B cell (primary cell): ENCODE results near the gene SGPL1. TPM values are rescaled to one million over a fixed set of nuclear protein-coding genes. Genes with fewer than 3 reads are reported as not detected.

ENCODE experiments used
- ATAC-seq: fragments of 200-7000 bp; cut with Tn5 transposase; one replicate; pipeline ENCODE4 v1.10.0; 2021; ENCODE audit warnings: low read depth, mild to moderate bottlenecking, moderate number of reproducible peaks, moderate library complexity
- CTCF ChIA-PET: fragments of 350-600 bp; sonication (Branson Sonifier 250); formaldehyde crosslinking; loops from one replicate; lab custom pipeline; 2021; ENCODE audit warnings: antibody characterized with exemption, inconsistent platforms; lab: Charles Lee
- POLR2A ChIA-PET: fragments of 350-600 bp; sonication (Branson Sonifier 250); formaldehyde crosslinking; loops from one replicate; lab custom pipeline; 2021; ENCODE audit warnings: antibody characterized with exemption; lab: Charles Lee
- DNase-seq: peaks from one replicate; pipeline ENCODE4 v3.0.0; 2013
- H2AFZ ChIP-seq: 2 replicates; pipeline ENCODE4 v1.6.1; 2012; ENCODE audit warnings: mild to moderate bottlenecking, low read depth, low read length; ENCODE audit not compliant: insufficient read depth, poor library complexity, severe bottlenecking
- H3K27ac ChIP-seq, 2 donors: 1 replicate in 1 of 2; 2 replicates in 1 of 2; pipeline ENCODE4 v1.5.1; 2012 to 2013; ENCODE audit warnings: low read length in 2 of 2, mild to moderate bottlenecking in 2 of 2, moderate library complexity in 1 of 2
- H3K27me3 ChIP-seq, 4 experiments: fragments of 200-600 bp in 1 of 4; sonication (generic) in 1 of 4; replicated peaks in 1 of 4; 1 replicate in 2 of 4; 2 replicates in 2 of 4; pipeline versions ENCODE4 v1.6.1 to v1.7.0; 2013 to 2016; ENCODE audit warnings: low read length in 3 of 4, mild to moderate bottlenecking in 2 of 4, mixed read lengths in 1 of 4, moderate library complexity in 1 of 4; ENCODE audit not compliant: insufficient read depth in 4 of 4, control insufficient read depth in 3 of 4; ENCODE audit errors: control extremely low read depth in 1 of 4
- H3K36me3 ChIP-seq, 2 experiments: replicated peaks in 1 of 2; 1 replicate in 1 of 2; 2 replicates in 1 of 2; pipeline versions ENCODE4 v1.6.1 to v1.7.1; 2013; ENCODE audit warnings: low read length in 1 of 2; ENCODE audit not compliant: insufficient read depth in 2 of 2, control insufficient read depth in 1 of 2; ENCODE audit errors: control extremely low read depth in 1 of 2, extremely low read depth in 1 of 2
- H3K4me1 ChIP-seq, 2 donors: fragments of 200-600 bp in 1 of 2; sonication (generic) in 1 of 2; 1 replicate in 1 of 2; 2 replicates in 1 of 2; pipeline versions ENCODE4 v1.5.1 to v1.6.1; 2013 to 2017; ENCODE audit warnings: low read length in 2 of 2; ENCODE audit not compliant: control insufficient read depth in 2 of 2, insufficient read depth in 2 of 2
- H3K4me2 ChIP-seq: replicated peaks from 2 replicates; pipeline ENCODE3; 2012; ENCODE audit warnings: mild to moderate bottlenecking, low read depth, low read length; ENCODE audit not compliant: poor library complexity, severe bottlenecking
- H3K4me3 ChIP-seq, 5 experiments: fragments of 200-600 bp in 1 of 5; sonication (generic) in 1 of 5; 1 replicate in 3 of 5; 2 replicates in 2 of 5; pipeline versions ENCODE4 v1.5.1 to v1.7.0; 2011 to 2016; ENCODE audit warnings: low read length in 4 of 5, mild to moderate bottlenecking in 4 of 5, low read depth in 2 of 5, control low read depth in 1 of 5, moderate library complexity in 1 of 5; ENCODE audit not compliant: insufficient read depth in 1 of 5; ENCODE audit errors: control extremely low read depth in 1 of 5, extremely low read depth in 1 of 5
- H3K79me2 ChIP-seq: fragments of 200-600 bp; sonication (generic); one replicate; pipeline ENCODE4 v1.6.0; 2016; ENCODE audit warnings: low read length; ENCODE audit not compliant: control insufficient read depth, insufficient read depth
- H3K9ac ChIP-seq: fragments of 200-600 bp; sonication (generic); 2 replicates; pipeline ENCODE4 v1.6.1; 2017; ENCODE audit warnings: mild to moderate bottlenecking, low read length, moderate library complexity
- H3K9me3 ChIP-seq, 3 donors: one replicate each; pipeline versions ENCODE4 v1.6.1 to v1.7.1; 2013; ENCODE audit warnings: low read length in 2 of 3; ENCODE audit not compliant: control insufficient read depth in 2 of 3, insufficient read depth in 1 of 3; ENCODE audit errors: control extremely low read depth in 1 of 3
- H4K20me1 ChIP-seq: 2 replicates; pipeline ENCODE4 v1.6.0; 2012; ENCODE audit warnings: mild to moderate bottlenecking, low read length; ENCODE audit not compliant: insufficient read depth, control insufficient read depth, poor library complexity, severe bottlenecking
- H3K27ac Mint-ChIP-seq: one replicate; pipeline ENCODE4 v1.8.0; 2021; ENCODE audit warnings: mixed read lengths
- H3K27me3 Mint-ChIP-seq: one replicate; pipeline ENCODE4 v1.8.0; 2021; ENCODE audit warnings: mixed read lengths
- H3K4me1 Mint-ChIP-seq: one replicate; pipeline ENCODE4 v1.8.0; 2021; ENCODE audit warnings: mixed read lengths
- H3K4me3 Mint-ChIP-seq: one replicate; pipeline ENCODE4 v1.8.0; 2021; ENCODE audit warnings: mixed read lengths
- H3K9me3 Mint-ChIP-seq: one replicate; pipeline ENCODE4 v1.8.0; 2022; ENCODE audit warnings: mixed read lengths; ENCODE audit not compliant: insufficient read depth
- EZH2 ChIP-seq: IDR thresholded peaks from 2 replicates; pipeline ENCODE4 v1.6.1; 2012; ENCODE audit warnings: borderline replicate concordance, low read depth, mild to moderate bottlenecking, moderate library complexity, low read length; ENCODE audit not compliant: insufficient read depth, poor library complexity, severe bottlenecking
- WGBS: methylation state at CpG from one replicate; pipeline ENCODE4 v1.1.5; 2013; ENCODE audit warnings: missing lambda C conversion rate; ENCODE audit not compliant: insufficient coverage; 5-methylcytosine and 5-hydroxymethylcytosine counted together
- intact Hi-C: fragments of 100-400 bp; cut with micrococcal nuclease; formaldehyde crosslinking; loops from one replicate; pipeline ENCODE4 v1.10.0; 2022
- polyA plus RNA-seq: library from polyadenylated mRNA; depleted of rRNA; stranded (reverse); fragments of >200 nt; gene quantifications from 2 replicates; pipeline ENCODE4 v1.2.3, GENCODE V29; 2012
- total RNA-seq, 2 donors: library from RNA; stranded (reverse); fragments of 120-200 nt in 1 of 2; gene quantifications; 1 replicate in 1 of 2; 2 replicates in 1 of 2; pipeline versions ENCODE4 v1.2.3 to v1.2.4, GENCODE V29; 2013 to 2022
- TF ChIP-seq, protein P1 (sequence below): fragments of 200-600 bp; IDR thresholded peaks from one replicate; pipeline ENCODE4 v1.8.0; 2022; ENCODE audit warnings: antibody characterized with exemption, mild to moderate bottlenecking

SGPL1 gene
- total and polyA plus RNA-seq, 2 donors (not counting 1 experiment from before 2014, with no cell fraction given) = 9.1 to 46.2 TPM

DNA sequence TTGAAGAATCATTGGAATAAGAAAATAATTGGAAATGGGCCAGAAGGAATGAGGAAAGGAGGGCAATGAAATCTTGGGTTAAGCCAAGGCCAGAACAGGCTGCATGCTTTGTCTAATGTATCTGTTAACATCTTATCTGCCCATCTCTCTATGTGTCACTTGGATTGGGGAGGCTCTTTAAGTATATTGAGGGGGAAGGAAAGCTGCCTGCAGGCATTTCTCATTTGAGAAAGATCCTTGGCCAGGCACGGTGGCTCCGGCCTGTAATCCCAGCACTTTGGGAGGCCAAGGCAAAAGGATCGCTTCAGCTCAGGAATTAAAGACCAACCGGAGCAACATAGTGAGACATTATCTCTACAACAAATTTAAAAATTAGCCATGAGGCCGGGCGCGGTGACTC, 58.3 kb downstream of the SGPL1 start:
- Histone ChIP-seq H3K4me1 (no peaks in the 10 kb centered on the region), H3K9me3 (no peaks in the 10 kb centered on the region), H3K36me3 (peaks cover 5 to 60% of the 10 kb centered on the region in 2 experiments), H3K4me2 (no peak overlapping the region), H3K79me2 (no peaks in the 10 kb centered on the region), H3K27me3 (no peaks in the 10 kb centered on the region), H4K20me1 (no peaks in the 10 kb centered on the region), H2AFZ (no peak overlapping the region), H3K4me3 (no peak overlapping the region), H3K27ac (no peak overlapping the region), H3K9ac (no peak overlapping the region)
- Mint-ChIP-seq H3K9me3 (no peaks in the 10 kb centered on the region), H3K4me1 (no peaks in the 10 kb centered on the region), H3K4me3 (no peak overlapping the region), H3K27ac (no peak overlapping the region), H3K27me3 (no peaks in the 10 kb centered on the region)
- 86% methylated on average over 7 of the region's 7 CpGs for WGBS
- TF ChIP-seq, protein P1, sequence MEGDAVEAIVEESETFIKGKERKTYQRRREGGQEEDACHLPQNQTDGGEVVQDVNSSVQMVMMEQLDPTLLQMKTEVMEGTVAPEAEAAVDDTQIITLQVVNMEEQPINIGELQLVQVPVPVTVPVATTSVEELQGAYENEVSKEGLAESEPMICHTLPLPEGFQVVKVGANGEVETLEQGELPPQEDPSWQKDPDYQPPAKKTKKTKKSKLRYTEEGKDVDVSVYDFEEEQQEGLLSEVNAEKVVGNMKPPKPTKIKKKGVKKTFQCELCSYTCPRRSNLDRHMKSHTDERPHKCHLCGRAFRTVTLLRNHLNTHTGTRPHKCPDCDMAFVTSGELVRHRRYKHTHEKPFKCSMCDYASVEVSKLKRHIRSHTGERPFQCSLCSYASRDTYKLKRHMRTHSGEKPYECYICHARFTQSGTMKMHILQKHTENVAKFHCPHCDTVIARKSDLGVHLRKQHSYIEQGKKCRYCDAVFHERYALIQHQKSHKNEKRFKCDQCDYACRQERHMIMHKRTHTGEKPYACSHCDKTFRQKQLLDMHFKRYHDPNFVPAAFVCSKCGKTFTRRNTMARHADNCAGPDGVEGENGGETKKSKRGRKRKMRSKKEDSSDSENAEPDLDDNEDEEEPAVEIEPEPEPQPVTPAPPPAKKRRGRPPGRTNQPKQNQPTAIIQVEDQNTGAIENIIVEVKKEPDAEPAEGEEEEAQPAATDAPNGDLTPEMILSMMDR = no peak
- no peak for TF ChIP-seq EZH2
- DNase-seq = no peak
- ATAC-seq = no peak
- ChIA-PET POLR2A (no interaction called here), CTCF (no interaction called here)
- intact Hi-C loops = no loop called here

DNA sequence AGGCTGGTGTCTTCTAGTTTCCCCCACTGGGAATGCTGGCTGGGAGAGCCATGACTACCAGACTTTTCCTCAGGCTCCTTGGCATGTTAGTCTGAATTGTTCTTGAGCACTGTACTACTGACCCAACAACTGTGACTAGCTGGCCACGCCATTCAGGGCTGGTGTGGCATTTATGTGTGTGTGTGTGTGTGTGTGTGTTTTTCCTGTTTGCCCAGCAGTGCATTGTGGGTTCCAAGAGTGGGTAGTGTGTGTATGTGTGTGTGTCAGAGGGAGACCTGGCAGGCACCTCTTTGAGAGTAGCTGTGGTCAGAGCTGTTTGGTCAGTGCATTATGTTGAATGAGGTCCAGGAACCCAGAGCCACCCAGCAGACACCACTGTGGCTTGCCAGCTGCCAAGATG, 63.5 kb downstream of the SGPL1 start:
- no peak overlapping the region for H3K27ac ChIP-seq
- intact Hi-C loops = no loop called here
- no peaks in the 10 kb centered on the region for H3K27me3 ChIP-seq
- whole genome bisulfite sequencing = 67% methylated on average over 1 of the region's 1 CpG
- H3K27ac Mint-ChIP-seq = no peak overlapping the region
- H4K20me1 ChIP-seq = no peaks in the 10 kb centered on the region
- no peaks in the 10 kb centered on the region for H3K79me2 ChIP-seq
- POLR2A ChIA-PET = no interaction called here
- no peak overlapping the region for H3K4me3 Mint-ChIP-seq
- H3K9me3 ChIP-seq = no peaks in the 10 kb centered on the region
- CTCF ChIA-PET = interaction anchor here (0.5 to 2.7 kb wide), 8 partner anchors 8 to 418 kb away, joined by 3 to 18 read pairs (median 6); partner anchors contain the start of gene SGPL1
- ATAC-seq (no peak), DNase-seq (no peak)
- H3K4me2 ChIP-seq = no peak overlapping the region
- H3K9ac ChIP-seq = no peak overlapping the region
- H3K36me3 ChIP-seq = peaks cover 5 to 27% of the 10 kb centered on the region in 2 experiments
- no peaks in the 10 kb centered on the region for H3K27me3 Mint-ChIP-seq
- H3K4me3 ChIP-seq = no peak overlapping the region
- H3K9me3 Mint-ChIP-seq = no peaks in the 10 kb centered on the region
- H2AFZ ChIP-seq = no peak overlapping the region
- no peak for TF ChIP-seq EZH2
- TF ChIP-seq, protein P1 = no peak
- H3K4me1 ChIP-seq = no peaks in the 10 kb centered on the region
- H3K4me1 Mint-ChIP-seq = peaks cover 6% of the 10 kb centered on the region
